Activated T-helper 2 cell treated with anti-CD3 and anti-CD28 coated beads, Interferon-gamma antibody, Interleukin-2, Interleukin-4, amounts not matched to agents 10 μg/mL and 5 μg/mL and 100 μg/mL, durations not matched to agents 14 hours and 24 hours and 36 hours (primary cell): Measurements from ENCODE around the gene NOL7. TPM values are rescaled to one million over a fixed set of nuclear protein-coding genes. Genes with fewer than 3 reads are reported as not detected.

Experiments used
- DNase-seq: peaks from one replicate; pipeline ENCODE4 v3.0.0; 2021; ENCODE audit warnings: low spot score
- H3K27ac Mint-ChIP-seq: one replicate; pipeline ENCODE4 v1.8.0; 2021; ENCODE audit warnings: mixed read lengths
- H3K27me3 Mint-ChIP-seq: one replicate; pipeline ENCODE4 v1.8.0; 2021; ENCODE audit warnings: low read depth, mixed read lengths
- H3K36me3 Mint-ChIP-seq: one replicate; pipeline ENCODE4 v1.8.0; 2021; ENCODE audit warnings: low read depth, mixed read lengths
- H3K4me1 Mint-ChIP-seq: one replicate; pipeline ENCODE4 v1.8.0; 2021; ENCODE audit warnings: low read depth, mixed read lengths
- H3K4me3 Mint-ChIP-seq: one replicate; pipeline ENCODE4 v1.8.0; 2021; ENCODE audit warnings: low read depth, mild to moderate bottlenecking, moderate library complexity, mixed read lengths
- H3K9me3 Mint-ChIP-seq: one replicate; pipeline ENCODE4 v1.8.0; 2021; ENCODE audit warnings: mixed read lengths
- intact Hi-C: fragments of 100-400 bp; cut with micrococcal nuclease; formaldehyde crosslinking; loops from one replicate; pipeline ENCODE4 v1.15.1; 2023
- total RNA-seq: library from RNA; stranded (reverse); gene quantifications from 2 replicates; pipeline ENCODE4 v1.2.3, GENCODE V29; 2022

Gene NOL7
- total RNA-seq, result 82.5 and 84.1 TPM in 2 replicates

- intact Hi-C loops, result loop anchor here (1.0 kb wide), 2 partner anchors 41 to 96 kb away; partner anchors contain the start of genes RANBP9 and SIRT5
- H3K36me3 Mint-ChIP-seq, result peaks cover 58% of the 10 kb centered on the region
- peak; percentile 97 for DNase-seq
- H3K27ac Mint-ChIP-seq, result peak within 1 kb of the TSS; percentile 93
- H3K4me1 Mint-ChIP-seq, result peaks cover 31% of the 10 kb centered on the region
- peak within 1 kb of the TSS; percentile 98 for H3K4me3 Mint-ChIP-seq
- no peaks in the 10 kb centered on the region for H3K27me3 Mint-ChIP-seq
- no peaks in the 10 kb centered on the region for H3K9me3 Mint-ChIP-seq
Observed at GRCh38 chr6:13614926-13615791, at the start of gene NOL7. Gene NOL7 (plus strand): TSS chr6:13615335. CDS start chr6:13615359, 24 bp downstream.

- H3K36me3 Mint-ChIP-seq, result no peaks in the 10 kb centered on the region
- H3K27ac Mint-ChIP-seq, result no peak overlapping the region
- no peaks in the 10 kb centered on the region for H3K9me3 Mint-ChIP-seq
- no peaks in the 10 kb centered on the region for H3K4me1 Mint-ChIP-seq
- H3K27me3 Mint-ChIP-seq, result peaks cover 31% of the 10 kb centered on the region
- no peak overlapping the region for H3K4me3 Mint-ChIP-seq
- no peak for DNase-seq
- intact Hi-C loops, result no loop called here
Observed at GRCh38 chr6:13565921-13566320, 49.2 kb upstream of the NOL7 start.

- no peaks in the 10 kb centered on the region for H3K4me1 Mint-ChIP-seq
- H3K27me3 Mint-ChIP-seq, result peaks cover 29% of the 10 kb centered on the region
- no peak overlapping the region for H3K27ac Mint-ChIP-seq
- H3K36me3 Mint-ChIP-seq, result no peaks in the 10 kb centered on the region
- DNase-seq, result no peak
- H3K4me3 Mint-ChIP-seq, result no peak overlapping the region
- no peaks in the 10 kb centered on the region for H3K9me3 Mint-ChIP-seq
- intact Hi-C loops, result no loop called here
Observed at GRCh38 chr6:13566500-13566899, 48.6 kb upstream of the NOL7 start.

- Mint-ChIP-seq H3K4me1 (peaks cover 2% of the 10 kb centered on the region), H3K36me3 (no peaks in the 10 kb centered on the region), H3K27me3 (peaks cover 24% of the 10 kb centered on the region), H3K9me3 (no peaks in the 10 kb centered on the region), H3K4me3 (no peak overlapping the region), H3K27ac (no peak overlapping the region)
- no peak for DNase-seq
- intact Hi-C loops, result no loop called here
Observed at GRCh38 chr6:13568970-13569369, 46.2 kb upstream of the NOL7 start.

- Mint-ChIP-seq H3K4me3 (no peak overlapping the region), H3K36me3 (no peaks in the 10 kb centered on the region), H3K4me1 (peaks cover 9% of the 10 kb centered on the region), H3K9me3 (no peaks in the 10 kb centered on the region), H3K27ac (no peak overlapping the region), H3K27me3 (peaks cover 14% of the 10 kb centered on the region)
- intact Hi-C loops, result loop anchor here (10.0 kb wide), 1 partner anchor 493 kb away; no protein-coding TSS in a partner anchor
- no peak for DNase-seq
Observed at GRCh38 chr6:13572240-13572639, 42.9 kb upstream of the NOL7 start.

GRCh38 chr6:13572951-13573654 is 42.0 kb upstream of the NOL7 start:
- H3K27ac Mint-ChIP-seq, result no peak overlapping the region
- intact Hi-C loops, result loop anchor here (10.0 kb wide), 1 partner anchor 492 kb away; no protein-coding TSS in a partner anchor
- no peaks in the 10 kb centered on the region for H3K9me3 Mint-ChIP-seq

GRCh38 chr6:13573669-13574110 is 41.4 kb upstream of the NOL7 start:
- Mint-ChIP-seq H3K4me3 (peak overlapping the region; percentile 72), H3K27ac (peak overlapping the region; percentile 54), H3K36me3 (no peaks in the 10 kb centered on the region), H3K4me1 (peaks cover 9% of the 10 kb centered on the region), H3K27me3 (peaks cover 6% of the 10 kb centered on the region), H3K9me3 (no peaks in the 10 kb centered on the region)
- intact Hi-C loops, result loop anchor here (1.0 to 10.0 kb wide), 9 partner anchors 42 to 491 kb away; partner anchors contain the start of genes GFOD1, MCUR1, NOL7 and RANBP9
- no peak for DNase-seq

More at GRCh38 chr6:13572951-13573654, 42.0 kb upstream of the NOL7 start:
- no peak for DNase-seq
- peak overlapping the region; percentile 72 for H3K4me3 Mint-ChIP-seq
- peaks cover 9% of the 10 kb centered on the region for H3K27me3 Mint-ChIP-seq
- peaks cover 9% of the 10 kb centered on the region for H3K4me1 Mint-ChIP-seq
- H3K36me3 Mint-ChIP-seq, result no peaks in the 10 kb centered on the region

- no peaks in the 10 kb centered on the region for H3K36me3 Mint-ChIP-seq
- peak overlapping the region; percentile 99 for H3K27ac Mint-ChIP-seq
- H3K4me3 Mint-ChIP-seq, result peak overlapping the region; percentile 98
- H3K27me3 Mint-ChIP-seq, result peaks cover 4% of the 10 kb centered on the region
- H3K9me3 Mint-ChIP-seq, result no peaks in the 10 kb centered on the region
- intact Hi-C loops, result loop anchor here (1.0 to 10.0 kb wide), 9 partner anchors 41 to 491 kb away; partner anchors contain the start of genes GFOD1, MCUR1, NOL7 and RANBP9
- DNase-seq, result peak; percentile 90
- H3K4me1 Mint-ChIP-seq, result peaks cover 9% of the 10 kb centered on the region
Observed at GRCh38 chr6:13574149-13574570, 41.0 kb upstream of the NOL7 start.

- peak within 1 kb of the TSS; percentile 98 for H3K4me3 Mint-ChIP-seq
- H3K27me3 Mint-ChIP-seq, result no peaks in the 10 kb centered on the region
- no peaks in the 10 kb centered on the region for H3K36me3 Mint-ChIP-seq
- peak within 1 kb of the TSS; percentile 99 for H3K27ac Mint-ChIP-seq
- no peaks in the 10 kb centered on the region for H3K9me3 Mint-ChIP-seq
- intact Hi-C loops, result loop anchor here (1.0 to 10.0 kb wide), 10 partner anchors 41 to 490 kb away; partner anchors contain the start of genes GFOD1, MCUR1, NOL7 and RANBP9
- peak; percentile 77 for DNase-seq
- H3K4me1 Mint-ChIP-seq, result peaks cover 9% of the 10 kb centered on the region
Observed at GRCh38 chr6:13574571-13575376, 40.4 kb upstream of the NOL7 start, which contains the start of gene SIRT5. Gene SIRT5 (plus strand): TSS chr6:13574601. CDS start chr6:13584111, 9,510 bp downstream.

GRCh38 chr6:13575377-13575775 is 39.8 kb upstream of the NOL7 start:
- Mint-ChIP-seq H3K36me3 (peaks cover 2% of the 10 kb centered on the region), H3K27me3 (no peaks in the 10 kb centered on the region), H3K27ac (peak overlapping the region; percentile 99), H3K9me3 (no peaks in the 10 kb centered on the region), H3K4me1 (peaks cover 9% of the 10 kb centered on the region), H3K4me3 (peak overlapping the region; percentile 98)
- DNase-seq, result no peak
- intact Hi-C loops, result loop anchor here (1.0 to 10.0 kb wide), 8 partner anchors 89 to 489 kb away; partner anchors contain the start of genes GFOD1, RANBP9 and TBC1D7

- Mint-ChIP-seq H3K27me3 (no peaks in the 10 kb centered on the region), H3K9me3 (no peaks in the 10 kb centered on the region), H3K4me3 (peak overlapping the region; percentile 71), H3K4me1 (peaks cover 9% of the 10 kb centered on the region), H3K36me3 (peaks cover 8% of the 10 kb centered on the region), H3K27ac (no peak overlapping the region)
- intact Hi-C loops, result loop anchor here (10.0 kb wide), 1 partner anchor 489 kb away; no protein-coding TSS in a partner anchor
- no peak for DNase-seq
Observed at GRCh38 chr6:13576017-13576416, 39.1 kb upstream of the NOL7 start.
